K562 (cell line): ENCODE results near the gene GPN1. TPM values are rescaled to one million over a fixed set of nuclear protein-coding genes. Genes with fewer than 3 reads are reported as not detected.

ENCODE experiments used
- ATAC-seq: fragments of 200-7000 bp; cut with Tn5 transposase; 3 replicates; pipeline ENCODE4 v1.9.1; 2020; ENCODE audit warnings: moderate library complexity
- BruUV-seq: library from RNA; stranded (reverse); fragments of 400-500 nt; replicated peaks from 2 replicates; lab custom pipeline; 2021; lab: Mats Ljungman, UMichigan
- CTCF ChIA-PET: fragments of 300-600 bp; formaldehyde crosslinking; extraction: SDS; loops from one replicate; lab custom pipeline; 2021; ENCODE audit warnings: low intra/inter-chr PET ratio; lab: Yijun Ruan, JAX
- POLR2A ChIA-PET: fragments of 300-600, 350-650 bp; sonication (Branson Sonifier 250); formaldehyde crosslinking; extraction: SDS; loops from one replicate; lab custom pipeline; 2021; ENCODE audit warnings: antibody characterized with exemption, inconsistent platforms; lab: Yijun Ruan, JAX
- DNase-seq, 4 experiments: peaks; one replicate each; pipeline versions ENCODE4 v3.0.0 to v3.0.0-alpha.2; 2011 to 2018; ENCODE audit warnings: low spot score in 3 of 4, mixed read lengths in 3 of 4; ENCODE audit errors: extremely low read depth in 1 of 4
- FAIRE-seq: peaks from 2 replicates; lab custom pipeline; 2011; peaks lifted over from hg19 to GRCh38; lab: Jason Lieb, UNC
- H2AFZ ChIP-seq: 2 replicates; pipeline ENCODE4 v1.6.0; 2011; ENCODE audit warnings: low read depth, low read length, control low read depth, inconsistent platforms
- H3K27ac ChIP-seq: fragments of 200-600 bp; 3 replicates; pipeline ENCODE4 v1.8.0; 2011; ENCODE audit warnings: low read depth, mild to moderate bottlenecking, control low read depth, inconsistent platforms, low read length, moderate library complexity, mixed read lengths; ENCODE audit errors: extremely low read depth
- H3K27me3 ChIP-seq, 2 experiments: fragments of 300-600 bp in 1 of 2; 2 replicates in 1 of 2; 3 replicates in 1 of 2; pipeline versions ENCODE4 v1.6.0 to v1.8.0; 2011; ENCODE audit warnings: inconsistent platforms in 2 of 2, low read length in 2 of 2, mild to moderate bottlenecking in 1 of 2, mixed read lengths in 1 of 2, moderate library complexity in 1 of 2; ENCODE audit not compliant: control insufficient read depth in 2 of 2, insufficient read depth in 2 of 2
- H3K36me3 ChIP-seq: fragments of 300-600 bp; 3 replicates; pipeline ENCODE4 v1.8.0; 2011; ENCODE audit warnings: mild to moderate bottlenecking, low read length, inconsistent platforms; ENCODE audit not compliant: control insufficient read depth, insufficient read depth
- H3K4me1 ChIP-seq, 2 experiments: fragments of 200-600 bp in 1 of 2; replicated peaks in 1 of 2; 2 replicates in 1 of 2; 3 replicates in 1 of 2; pipeline versions ENCODE4 v1.5.1 to v1.8.0; 2011; ENCODE audit warnings: inconsistent platforms in 2 of 2, low read length in 2 of 2, mild to moderate bottlenecking in 1 of 2, mixed read lengths in 1 of 2, moderate library complexity in 1 of 2; ENCODE audit not compliant: control insufficient read depth in 2 of 2, insufficient read depth in 2 of 2
- H3K4me2 ChIP-seq: 2 replicates; pipeline ENCODE4 v1.6.1; 2011; ENCODE audit warnings: low read length, control low read depth, inconsistent platforms, mixed read lengths; ENCODE audit not compliant: insufficient read depth
- H3K4me3 ChIP-seq: fragments of 200-600 bp; sonication (generic), shearing (Covaris generic); 2 replicates; pipeline ENCODE4 v1.5.1; 2016; ENCODE audit warnings: control low read depth, inconsistent platforms
- H3K79me2 ChIP-seq: fragments of 200-600 bp; 3 replicates; pipeline ENCODE4 v1.8.0; 2011; ENCODE audit warnings: low read length, inconsistent platforms; ENCODE audit not compliant: control insufficient read depth, insufficient read depth
- H3K9ac ChIP-seq, 2 experiments: 2 replicates each; pipeline versions ENCODE4 v1.6.0 to v1.6.1; 2011; ENCODE audit warnings: low read depth in 2 of 2, low read length in 2 of 2, control low read depth in 1 of 2, inconsistent platforms in 1 of 2, mild to moderate bottlenecking in 1 of 2, mixed read lengths in 1 of 2; ENCODE audit not compliant: insufficient read depth in 1 of 2
- H3K9me1 ChIP-seq: one replicate; pipeline ENCODE4 v1.6.0; 2011; ENCODE audit warnings: inconsistent platforms, mild to moderate bottlenecking, low read length, moderate library complexity; ENCODE audit not compliant: control insufficient read depth, insufficient read depth
- H3K9me3 ChIP-seq: replicated peaks from 2 replicates; pipeline ENCODE4 v1.5.1; 2011; ENCODE audit warnings: low read depth, low read length, inconsistent platforms; ENCODE audit not compliant: control insufficient read depth, insufficient read depth
- H4K20me1 ChIP-seq: replicated peaks from 2 replicates; pipeline ENCODE4 v1.6.1; 2011; ENCODE audit warnings: low read length, inconsistent platforms, mixed read lengths; ENCODE audit not compliant: control insufficient read depth, insufficient read depth
- BHLHE40 ChIP-seq: IDR thresholded peaks from 2 replicates; pipeline ENCODE4 v1.6.1; 2011; ENCODE audit warnings: low read length, improper control_type of control experiment
- FUS ChIP-seq: fragments of 200-400 bp; formaldehyde crosslinking; optimal IDR thresholded peaks from 2 replicates; pipeline ENCODE3; 2017; ENCODE audit warnings: low read depth, low read length
- NKRF ChIP-seq: fragments of 450-650 bp; IDR thresholded peaks from 2 replicates; pipeline ENCODE4 v1.6.1; 2016; ENCODE audit warnings: borderline replicate concordance
- POLR2H ChIP-seq: IDR thresholded peaks from 2 replicates; pipeline ENCODE4 v1.6.1; 2016; ENCODE audit warnings: missing genetic modification characterization, low read depth, mild to moderate bottlenecking, control low read depth, missing compliant biosample characterization, moderate library complexity
- POU5F1 ChIP-seq: fragments of 150-350 bp; IDR thresholded peaks from 2 replicates; pipeline ENCODE4 v1.6.1; 2014; ENCODE audit warnings: borderline replicate concordance, low read length, low read depth, mild to moderate bottlenecking; ENCODE audit not compliant: partially characterized antibody
- RCOR1 ChIP-seq, 2 experiments: IDR thresholded peaks; 2 replicates each; pipeline ENCODE4 v1.6.1; 2012; ENCODE audit warnings: low read depth in 2 of 2, low read length in 2 of 2, borderline replicate concordance in 1 of 2, improper control_type of control experiment in 1 of 2
- WGBS: fragments of 100-300 bp; shearing (Covaris generic); methylation state at CpG from one replicate; pipeline ENCODE4 v1.1.6; 2016; ENCODE audit warnings: low coverage, mixed read lengths; ENCODE audit not compliant: insufficient coverage; ENCODE audit errors: missing lambda C conversion rate; 5-methylcytosine and 5-hydroxymethylcytosine counted together
- in situ Hi-C: fragments of 300-500 bp; cut with MboI; formaldehyde crosslinking; loops from 4 replicates; pipeline ENCODE4 v1.15.0; 2018; ENCODE audit warnings: inconsistent platforms, mixed read lengths
- intact Hi-C: fragments of 100-400 bp; cut with micrococcal nuclease; formaldehyde crosslinking; loops from 2 replicates; pipeline ENCODE4 v1.14.2; 2022
- polyA plus RNA-seq, 8 experiments: library from polyadenylated mRNA; depleted of rRNA in 4 of 8; stranded (reverse) in 5 of 8; unstranded in 3 of 8; fragments of >200 nt; fragmentation: Nextera tagmentation in 2 of 8; fragmentation: Illumina TruSeq in 1 of 8; extraction: Ambion mirVana in 2 of 8; extraction: Trizol in 1 of 8; gene quantifications; 2 replicates each; pipeline versions ENCODE4 v1.2.1 to v1.2.3, GENCODE V29; 2011 to 2014; ENCODE audit warnings: inconsistent platforms in 1 of 8, missing spikeins in 1 of 8
- total RNA-seq, 7 experiments: library from RNA; depleted of rRNA in 6 of 7; stranded (reverse); fragments of >200 nt in 6 of 7; fragmentation: Illumina TruSeq in 2 of 7; extraction: Trizol in 2 of 7; gene quantifications; 2 replicates each; pipeline versions ENCODE4 v1.2.1 to v1.2.3, GENCODE V29; 2011 to 2021; ENCODE audit warnings: low replicate concordance in 1 of 7
- TF ChIP-seq, protein P1 (sequence below): fragments of 450-650 bp; conservative IDR thresholded peaks from 2 replicates; pipeline ENCODE4 v1.6.1; 2016; ENCODE audit warnings: missing genetic modification characterization, low read depth, mild to moderate bottlenecking, control low read depth, missing compliant biosample characterization
- TF ChIP-seq, protein P2 (sequence below): fragments of 450-650 bp; IDR thresholded peaks from 2 replicates; pipeline ENCODE4 v1.6.1; 2016; ENCODE audit warnings: low read depth

Gene GPN1
- total and polyA plus RNA-seq, 9 of the 15 experiments (the other 6 are each of a cell fraction or from before 2014, with no cell fraction given) = 23.4 to 171 (median 48.2) TPM

DNA sequence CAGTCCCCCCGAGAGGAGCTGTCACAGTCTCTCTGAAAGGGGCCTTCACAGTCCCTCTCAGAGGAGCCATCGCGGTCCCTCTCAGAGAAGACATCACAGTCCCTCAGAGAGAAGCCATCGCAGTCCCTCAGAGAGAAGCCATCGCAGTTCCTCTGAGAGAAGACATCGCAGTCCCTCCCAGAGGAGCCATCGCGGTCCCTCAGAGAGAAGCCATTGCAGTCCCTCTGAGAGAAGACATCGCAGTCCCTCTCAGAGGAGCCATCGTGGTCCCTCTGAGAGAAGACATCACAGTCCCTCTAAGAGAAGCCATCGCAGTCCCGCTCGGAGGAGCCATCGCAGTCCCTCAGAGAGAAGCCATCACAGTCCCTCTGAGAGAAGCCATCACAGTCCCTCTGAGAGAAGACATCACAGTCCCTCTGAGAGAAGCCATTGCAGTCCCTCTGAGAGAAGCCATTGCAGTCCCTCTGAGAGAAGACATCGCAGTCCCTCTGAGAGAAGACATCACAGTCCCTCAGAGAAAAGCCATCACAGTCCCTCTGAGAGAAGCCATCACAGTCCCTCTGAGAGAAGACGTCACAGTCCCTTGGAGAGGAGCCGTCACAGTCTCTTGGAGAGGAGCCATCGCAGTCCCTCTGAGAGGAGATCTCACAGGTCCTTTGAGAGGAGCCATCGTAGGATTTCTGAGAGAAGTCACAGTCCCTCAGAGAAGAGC, 47.3 kb upstream of the GPN1 start:
- DNase-seq = no peak
- peak overlapping the region; percentile 66 to 84; a peak in 3 of 4 replicates for H3K9ac ChIP-seq
- TF ChIP-seq RCOR1 (IDR thresholded peaks at IDR 0.05; ENCODE audit: borderline replicate concordance in 1 of 2, low read depth in 2 of 2, low read length in 2 of 2) = no peak
- no peak for TF ChIP-seq FUS
- TF ChIP-seq BHLHE40 = no peak
- no peak for TF ChIP-seq POLR2H (tag)
- TF ChIP-seq, protein P1, sequence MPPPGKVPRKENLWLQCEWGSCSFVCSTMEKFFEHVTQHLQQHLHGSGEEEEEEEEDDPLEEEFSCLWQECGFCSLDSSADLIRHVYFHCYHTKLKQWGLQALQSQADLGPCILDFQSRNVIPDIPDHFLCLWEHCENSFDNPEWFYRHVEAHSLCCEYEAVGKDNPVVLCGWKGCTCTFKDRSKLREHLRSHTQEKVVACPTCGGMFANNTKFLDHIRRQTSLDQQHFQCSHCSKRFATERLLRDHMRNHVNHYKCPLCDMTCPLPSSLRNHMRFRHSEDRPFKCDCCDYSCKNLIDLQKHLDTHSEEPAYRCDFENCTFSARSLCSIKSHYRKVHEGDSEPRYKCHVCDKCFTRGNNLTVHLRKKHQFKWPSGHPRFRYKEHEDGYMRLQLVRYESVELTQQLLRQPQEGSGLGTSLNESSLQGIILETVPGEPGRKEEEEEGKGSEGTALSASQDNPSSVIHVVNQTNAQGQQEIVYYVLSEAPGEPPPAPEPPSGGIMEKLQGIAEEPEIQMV (tag) = no peak
- TF ChIP-seq POU5F1 = no peak
- no peak for TF ChIP-seq NKRF
- TF ChIP-seq, protein P2, sequence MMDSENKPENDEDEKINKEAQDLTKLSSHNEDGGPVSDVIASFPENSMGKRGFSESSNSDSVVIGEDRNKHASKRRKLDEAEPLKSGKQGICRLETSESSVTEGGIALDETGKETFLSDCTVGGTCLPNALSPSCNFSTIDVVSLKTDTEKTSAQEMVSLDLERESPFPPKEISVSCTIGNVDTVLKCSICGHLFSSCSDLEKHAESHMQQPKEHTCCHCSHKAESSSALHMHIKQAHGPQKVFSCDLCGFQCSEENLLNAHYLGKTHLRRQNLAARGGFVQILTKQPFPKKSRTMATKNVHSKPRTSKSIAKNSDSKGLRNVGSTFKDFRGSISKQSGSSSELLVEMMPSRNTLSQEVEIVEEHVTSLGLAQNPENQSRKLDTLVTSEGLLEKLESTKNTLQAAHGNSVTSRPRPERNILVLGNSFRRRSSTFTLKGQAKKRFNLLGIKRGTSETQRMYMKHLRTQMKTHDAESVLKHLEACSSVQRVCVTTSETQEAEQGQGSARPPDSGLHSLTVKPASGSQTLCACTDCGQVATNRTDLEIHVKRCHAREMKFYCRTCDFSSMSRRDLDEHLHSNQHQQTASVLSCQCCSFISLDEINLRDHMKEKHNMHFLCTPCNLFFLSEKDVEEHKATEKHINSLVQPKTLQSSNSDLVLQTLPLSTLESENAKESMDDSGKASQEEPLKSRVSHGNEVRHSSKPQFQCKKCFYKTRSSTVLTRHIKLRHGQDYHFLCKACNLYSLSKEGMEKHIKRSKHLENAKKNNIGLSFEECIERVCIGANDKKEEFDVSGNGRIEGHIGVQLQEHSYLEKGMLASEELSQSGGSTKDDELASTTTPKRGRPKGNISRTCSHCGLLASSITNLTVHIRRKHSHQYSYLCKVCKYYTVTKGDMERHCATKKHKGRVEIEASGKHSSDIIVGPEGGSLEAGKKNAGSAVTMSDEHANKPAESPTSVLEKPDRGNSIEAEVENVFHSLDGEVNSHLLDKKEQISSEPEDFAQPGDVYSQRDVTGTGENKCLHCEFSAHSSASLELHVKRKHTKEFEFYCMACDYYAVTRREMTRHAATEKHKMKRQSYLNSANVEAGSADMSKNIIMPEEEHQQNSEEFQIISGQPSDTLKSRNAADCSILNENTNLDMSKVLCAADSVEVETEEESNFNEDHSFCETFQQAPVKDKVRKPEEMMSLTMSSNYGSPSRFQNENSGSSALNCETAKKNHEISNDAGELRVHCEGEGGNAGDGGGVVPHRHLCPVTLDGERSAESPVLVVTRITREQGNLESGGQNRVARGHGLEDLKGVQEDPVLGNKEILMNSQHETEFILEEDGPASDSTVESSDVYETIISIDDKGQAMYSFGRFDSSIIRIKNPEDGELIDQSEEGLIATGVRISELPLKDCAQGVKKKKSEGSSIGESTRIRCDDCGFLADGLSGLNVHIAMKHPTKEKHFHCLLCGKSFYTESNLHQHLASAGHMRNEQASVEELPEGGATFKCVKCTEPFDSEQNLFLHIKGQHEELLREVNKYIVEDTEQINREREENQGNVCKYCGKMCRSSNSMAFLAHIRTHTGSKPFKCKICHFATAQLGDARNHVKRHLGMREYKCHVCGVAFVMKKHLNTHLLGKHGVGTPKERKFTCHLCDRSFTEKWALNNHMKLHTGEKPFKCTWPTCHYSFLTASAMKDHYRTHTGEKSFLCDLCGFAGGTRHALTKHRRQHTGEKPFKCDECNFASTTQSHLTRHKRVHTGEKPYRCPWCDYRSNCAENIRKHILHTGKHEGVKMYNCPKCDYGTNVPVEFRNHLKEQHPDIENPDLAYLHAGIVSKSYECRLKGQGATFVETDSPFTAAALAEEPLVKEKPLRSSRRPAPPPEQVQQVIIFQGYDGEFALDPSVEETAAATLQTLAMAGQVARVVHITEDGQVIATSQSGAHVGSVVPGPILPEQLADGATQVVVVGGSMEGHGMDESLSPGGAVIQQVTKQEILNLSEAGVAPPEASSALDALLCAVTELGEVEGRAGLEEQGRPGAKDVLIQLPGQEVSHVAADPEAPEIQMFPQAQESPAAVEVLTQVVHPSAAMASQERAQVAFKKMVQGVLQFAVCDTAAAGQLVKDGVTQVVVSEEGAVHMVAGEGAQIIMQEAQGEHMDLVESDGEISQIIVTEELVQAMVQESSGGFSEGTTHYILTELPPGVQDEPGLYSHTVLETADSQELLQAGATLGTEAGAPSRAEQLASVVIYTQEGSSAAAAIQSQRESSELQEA = no peak

More for the DNA sequence above, 47.3 kb upstream of the GPN1 start:
- Histone ChIP-seq H3K9me3 (0 out of 2 replicates have a peak, but pooled peaks cover 4% of the 10 kb centered on the region), H3K4me1 (peaks cover 13 to 40% of the 10 kb centered on the region in 2 experiments), H2AFZ (peak overlapping the region; percentile 98), H3K27me3 (no peaks in the 10 kb centered on the region), H3K27ac (peak overlapping the region; percentile 83), H3K4me3 (no peak overlapping the region), H3K9me1 (no peaks in the 10 kb centered on the region), H3K36me3 (peaks cover 3% of the 10 kb centered on the region; the same call in 1 of the 3 replicates), H3K79me2 (peaks cover 38% of the 10 kb centered on the region), H4K20me1 (peaks cover 10% of the 10 kb centered on the region; the same call in 1 of the 2 replicates), H3K4me2 (peak overlapping the region; percentile 87; the same call in 1 of the 2 replicates)
- in situ Hi-C loops (no loop called here), intact Hi-C loops (loop anchor here (5.0 kb wide), 3 partner anchors 44 to 174 kb away; partner anchors contain the start of genes NRBP1 and PPM1G)
- POLR2A ChIA-PET = interaction anchor here (1.3 kb wide), 1 partner anchor 8 kb away, joined by 7 read pairs; no protein-coding TSS in a partner anchor
- FAIRE-seq = no peak
- ATAC-seq = no peak
- CTCF ChIA-PET = no interaction called here
- 92% methylated on average over 18 of the region's 19 CpGs for WGBS
- BruUV-seq = no TSS peak
